SU-DHL-6 (cell line): ENCODE results near the gene PADI4.

ENCODE experiments used
- H2AFZ ChIP-seq: fragments of 200-600 bp; sonication (generic); 2 replicates; pipeline ENCODE4 v1.6.1; 2014; ENCODE audit warnings: low read depth, mild to moderate bottlenecking, moderate library complexity, mixed read lengths, antibody characterized with exemption, low read length; ENCODE audit not compliant: severe bottlenecking
- H3F3A ChIP-seq: fragments of 200-600 bp; shearing (Covaris generic); 2 replicates; pipeline ENCODE4 v1.6.0; 2016; ENCODE audit warnings: antibody characterized with exemption, mild to moderate bottlenecking; ENCODE audit not compliant: insufficient read depth
- H3K27ac ChIP-seq: fragments of 200-600 bp; sonication (generic); 2 replicates; pipeline ENCODE4 v1.5.1; 2016; ENCODE audit warnings: low read depth, mild to moderate bottlenecking, low read length, moderate library complexity, mixed read lengths
- H3K27me3 ChIP-seq: fragments of 200-600 bp; sonication (generic), shearing (Covaris generic); 2 replicates; pipeline ENCODE4 v1.6.0; 2014; ENCODE audit warnings: mild to moderate bottlenecking, low read length
- H3K36me3 ChIP-seq: fragments of 200-600 bp; sonication (generic); 2 replicates; pipeline ENCODE4 v1.6.1; 2014; ENCODE audit warnings: mild to moderate bottlenecking, low read length, mixed read lengths
- H3K4me2 ChIP-seq: fragments of 300-600, 200-600 bp; shearing (Covaris generic), sonication (generic); 2 replicates; pipeline ENCODE4 v1.6.0; 2014; ENCODE audit warnings: low read length, low read depth, mild to moderate bottlenecking; ENCODE audit not compliant: poor library complexity, severe bottlenecking
- H3K4me3 ChIP-seq: fragments of 200-600 bp; sonication (generic); 2 replicates; pipeline ENCODE4 v1.5.1; 2014; ENCODE audit warnings: antibody characterized with exemption, low read length, mild to moderate bottlenecking, mixed read lengths; ENCODE audit not compliant: insufficient read depth, poor library complexity, severe bottlenecking
- H3K79me2 ChIP-seq: fragments of 200-600 bp; sonication (generic); 2 replicates; pipeline ENCODE4 v1.6.1; 2014; ENCODE audit warnings: mild to moderate bottlenecking, low read length, moderate library complexity; ENCODE audit not compliant: insufficient read depth
- H3K9ac ChIP-seq: fragments of 200-600 bp; sonication (generic); 2 replicates; pipeline ENCODE4 v1.7.0; 2014; ENCODE audit warnings: mild to moderate bottlenecking, low read length
- H3K9me2 ChIP-seq: fragments of 200-600 bp; sonication (generic); replicated peaks from 2 replicates; pipeline ENCODE4 v1.6.1; 2014; ENCODE audit warnings: low read length; ENCODE audit not compliant: insufficient read depth
- H3K9me3 ChIP-seq: fragments of 200-600 bp; sonication (generic); 2 replicates; pipeline ENCODE4 v1.6.1; 2014; ENCODE audit warnings: low read length, mixed read lengths; ENCODE audit not compliant: insufficient read depth
- H4K20me1 ChIP-seq: fragments of 200-600 bp; sonication (generic); 2 replicates; pipeline ENCODE4 v1.6.1; 2014; ENCODE audit warnings: low read depth, mild to moderate bottlenecking, antibody characterized with exemption, low read length, moderate library complexity, mixed read lengths
- CTCF ChIP-seq: fragments of 200-600 bp; sonication (generic); IDR thresholded peaks from one replicate; pipeline ENCODE4 v1.5.1; 2017; ENCODE audit warnings: antibody characterized with exemption, mild to moderate bottlenecking, low read length, moderate library complexity; ENCODE audit not compliant: insufficient read depth, poor library complexity, severe bottlenecking
- EZH2phosphoT487 ChIP-seq: fragments of 200-600 bp; sonication (generic), shearing (Covaris generic); conservative IDR thresholded peaks from 2 replicates; pipeline ENCODE4 v1.6.1; 2018; ENCODE audit warnings: mild to moderate bottlenecking, antibody characterized with exemption, low read length, moderate library complexity, mixed read lengths

PADI4 gene

GRCh38 chr1:17293681-17294425 is 14.1 kb upstream of the PADI4 start:
- H3K9ac ChIP-seq: no peak overlapping the region
- H3K36me3 ChIP-seq: no peaks in the 10 kb centered on the region
- H3K4me2 ChIP-seq: no peak overlapping the region
- TF ChIP-seq EZH2phosphoT487 (no peak), CTCF (no peak)
- no peaks in the 10 kb centered on the region for H3K79me2 ChIP-seq
- no peaks in the 10 kb centered on the region for H3K9me2 ChIP-seq
- H2AFZ ChIP-seq: no peak overlapping the region
- no peak overlapping the region for H3K4me3 ChIP-seq
- H3K27me3 ChIP-seq: no peaks in the 10 kb centered on the region
- H3K9me3 ChIP-seq: no peaks in the 10 kb centered on the region
- H3F3A ChIP-seq: no peaks in the 10 kb centered on the region
- no peak overlapping the region for H3K27ac ChIP-seq
- no peaks in the 10 kb centered on the region for H4K20me1 ChIP-seq

- no peaks in the 10 kb centered on the region for H4K20me1 ChIP-seq
- TF ChIP-seq CTCF (no peak), EZH2phosphoT487 (no peak)
Measured at GRCh38 chr1:17295292-17295691, 12.7 kb upstream of the PADI4 start.

GRCh38 chr1:17296086-17296485 is 11.9 kb upstream of the PADI4 start:
- H3K27me3 ChIP-seq: no peaks in the 10 kb centered on the region
- no peaks in the 10 kb centered on the region for H3K79me2 ChIP-seq
- no peak overlapping the region for H3K4me2 ChIP-seq
- no peaks in the 10 kb centered on the region for H3K36me3 ChIP-seq
- no peak overlapping the region for H3K9ac ChIP-seq
- H3K27ac ChIP-seq: no peak overlapping the region
- no peaks in the 10 kb centered on the region for H3F3A ChIP-seq
- TF ChIP-seq CTCF: no peak
- no peak for TF ChIP-seq EZH2phosphoT487
- H3K4me3 ChIP-seq: no peak overlapping the region
- H2AFZ ChIP-seq: no peak overlapping the region
- no peaks in the 10 kb centered on the region for H3K9me3 ChIP-seq
- H3K9me2 ChIP-seq: no peaks in the 10 kb centered on the region
- H4K20me1 ChIP-seq: no peaks in the 10 kb centered on the region

More at GRCh38 chr1:17295292-17295691, 12.7 kb upstream of the PADI4 start:
- no peaks in the 10 kb centered on the region for H3F3A ChIP-seq
- H3K79me2 ChIP-seq: no peaks in the 10 kb centered on the region
- no peak overlapping the region for H3K4me3 ChIP-seq
- H3K27me3 ChIP-seq: no peaks in the 10 kb centered on the region
- H3K9me3 ChIP-seq: no peaks in the 10 kb centered on the region
- no peak overlapping the region for H3K27ac ChIP-seq
- no peak overlapping the region for H3K9ac ChIP-seq
- no peaks in the 10 kb centered on the region for H3K36me3 ChIP-seq
- no peaks in the 10 kb centered on the region for H3K9me2 ChIP-seq
- H3K4me2 ChIP-seq: no peak overlapping the region
- H2AFZ ChIP-seq: no peak overlapping the region
